Kidney epithelial cell (primary cell): ENCODE data around the gene FIGN. TPM values are rescaled to one million over a fixed set of nuclear protein-coding genes. Genes with fewer than 3 reads are reported as not detected.
A peak's percentile ranks its signal among the peaks of the same experiment; 100 is the strongest.

Experiments
- DNase-seq: peaks from one replicate; pipeline ENCODE4 v3.0.0-alpha.2; 2010; ENCODE audit warnings: low read depth
- H3K27me3 ChIP-seq: 2 replicates; pipeline ENCODE4 v1.6.0; 2011; ENCODE audit warnings: low read length; ENCODE audit not compliant: control insufficient read depth, insufficient read depth
- H3K36me3 ChIP-seq: 2 replicates; pipeline ENCODE4 v1.5.1; 2011; ENCODE audit warnings: low read length; ENCODE audit not compliant: control insufficient read depth, insufficient read depth
- H3K4me3 ChIP-seq: 2 replicates; pipeline ENCODE4 v1.5.1; 2011; ENCODE audit warnings: low read depth, mild to moderate bottlenecking, control low read depth, low read length
- CTCF ChIP-seq: IDR thresholded peaks from 2 replicates; pipeline ENCODE4 v1.5.1; 2011; ENCODE audit warnings: mild to moderate bottlenecking, moderate library complexity, low read length, control low read depth, inconsistent platforms; ENCODE audit not compliant: insufficient read depth, poor library complexity, severe bottlenecking
- total RNA-seq: library from RNA; depleted of rRNA; stranded (reverse); fragments of >200 nt; gene quantifications from 2 replicates; pipeline ENCODE4 v1.2.3, GENCODE V29; 2015

FIGN gene
- total RNA-seq, 1 donor from 2014 or later: 1.8 TPM

- Histone ChIP-seq H3K27me3 (no peaks in the 10 kb centered on the region), H3K36me3 (no peaks in the 10 kb centered on the region), H3K4me3 (no peak overlapping the region)
- TF ChIP-seq CTCF: no peak
- no peak for DNase-seq
Measured at GRCh38 chr2:163681745-163682144, 54.1 kb downstream of the FIGN start.

GRCh38 chr2:163675388-163675787 is 60.4 kb downstream of the FIGN start:
- no peak for DNase-seq
- Histone ChIP-seq H3K27me3 (no peaks in the 10 kb centered on the region), H3K36me3 (no peaks in the 10 kb centered on the region), H3K4me3 (no peak overlapping the region)
- TF ChIP-seq CTCF: no peak

GRCh38 chr2:163673522-163673921 is 62.3 kb downstream of the FIGN start:
- no peak for DNase-seq
- Histone ChIP-seq H3K27me3 (no peaks in the 10 kb centered on the region), H3K4me3 (no peak overlapping the region), H3K36me3 (no peaks in the 10 kb centered on the region)
- no peak for TF ChIP-seq CTCF

GRCh38 chr2:163670929-163671328 is 64.9 kb downstream of the FIGN start:
- H3K27me3 ChIP-seq: no peaks in the 10 kb centered on the region
- no peak overlapping the region for H3K4me3 ChIP-seq
- no peak for DNase-seq
- TF ChIP-seq CTCF: no peak
- H3K36me3 ChIP-seq: no peaks in the 10 kb centered on the region

GRCh38 chr2:163669506-163669905 is 66.3 kb downstream of the FIGN start:
- Histone ChIP-seq H3K27me3 (no peaks in the 10 kb centered on the region), H3K36me3 (no peaks in the 10 kb centered on the region), H3K4me3 (no peak overlapping the region)
- no peak for TF ChIP-seq CTCF
- DNase-seq: no peak

GRCh38 chr2:163667064-163667887 is 68.5 kb downstream of the FIGN start:
- H3K4me3 ChIP-seq: no peak overlapping the region
- H3K36me3 ChIP-seq: no peaks in the 10 kb centered on the region
- peak; percentile 66 for DNase-seq
- no peak for TF ChIP-seq CTCF
- no peaks in the 10 kb centered on the region for H3K27me3 ChIP-seq
